T-helper 2 cell (primary cell): ENCODE measurements around the gene EEF2K.
A peak's percentile ranks its signal among the peaks of the same experiment; 100 is the strongest.
"Not testable (repeated sequence)": the region's sequence is repeated elsewhere in the genome, so short reads cannot be mapped to it uniquely, and the experiment has no call there.

ENCODE experiments used
- DNase-seq, 5 experiments: peaks; one replicate each; pipeline versions ENCODE4 v3.0.0 to v3.0.0-alpha.2; 2012 to 2022

The EEF2K gene

GRCh38 chr16:22190081-22190775 lies 15.8 kb upstream of the EEF2K start:
- DNase-seq: peak; percentile 82 to 98 (median 94)

- DNase-seq: peak; percentile 97 to 100 (median 99)
Measured at GRCh38 chr16:22190776-22191531, 15.1 kb upstream of the EEF2K start.

GRCh38 chr16:22191532-22192260 lies 14.4 kb upstream of the EEF2K start:
- DNase-seq: peak in 2 of 5 experiments; percentile 25 to 79

DNA sequence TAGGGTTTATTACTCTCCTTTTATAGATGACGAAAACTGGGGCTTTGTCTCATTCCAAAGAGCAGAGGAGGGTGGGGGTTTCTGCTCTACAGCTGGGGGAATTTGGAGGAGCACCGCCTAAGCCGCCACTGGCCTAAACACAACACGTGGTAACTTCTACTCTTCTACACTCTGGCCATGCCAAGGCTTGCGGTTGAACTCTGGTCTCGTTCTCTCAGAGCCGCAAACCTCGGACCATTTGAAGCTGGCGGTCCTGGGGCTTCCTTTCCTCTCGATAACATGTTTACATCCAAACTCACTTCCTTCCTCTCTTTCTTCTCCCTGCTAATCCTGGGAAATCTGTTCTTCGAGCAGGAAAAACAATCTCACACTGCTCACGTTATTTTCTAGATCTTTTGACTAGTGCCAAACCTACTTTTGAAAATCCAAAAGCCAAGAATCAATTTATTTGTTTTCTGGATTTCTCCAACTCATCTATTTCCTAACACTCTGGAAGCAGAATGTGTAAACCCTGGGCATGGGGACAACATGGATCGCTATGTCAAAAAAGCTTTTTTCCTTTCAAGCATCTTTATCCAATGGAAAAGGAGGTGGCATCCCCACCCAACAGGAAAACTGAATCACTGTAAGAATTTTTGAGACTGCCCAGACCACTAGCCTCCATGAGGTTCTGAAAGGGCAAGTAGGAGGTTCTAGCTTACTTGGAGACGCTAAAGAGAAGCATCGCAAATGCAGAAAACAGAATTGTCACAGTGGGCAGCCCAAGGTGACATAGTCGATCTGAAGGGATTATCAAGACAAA lies 13.6 kb upstream of the EEF2K start:
- DNase-seq: peak; percentile 45 to 93 (median 80)

DNA sequence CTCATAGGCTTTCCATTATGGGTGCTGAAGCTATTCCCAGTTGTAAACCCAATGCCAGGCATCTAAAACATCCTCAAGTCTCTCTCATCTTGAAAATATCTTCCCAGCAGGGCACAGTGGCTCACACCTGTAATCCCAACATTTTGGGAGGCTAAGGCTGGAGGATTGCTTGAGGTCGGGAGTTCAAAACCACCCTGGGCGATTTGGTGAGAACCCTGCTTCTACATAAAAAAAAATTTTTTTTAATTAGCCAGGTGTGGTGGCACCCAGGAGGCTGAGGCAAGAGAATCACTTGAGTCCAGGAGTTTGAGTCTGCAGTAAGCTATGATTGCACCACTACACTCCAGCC lies 13.0 kb upstream of the EEF2K start:
- DNase-seq: no peak

DNA sequence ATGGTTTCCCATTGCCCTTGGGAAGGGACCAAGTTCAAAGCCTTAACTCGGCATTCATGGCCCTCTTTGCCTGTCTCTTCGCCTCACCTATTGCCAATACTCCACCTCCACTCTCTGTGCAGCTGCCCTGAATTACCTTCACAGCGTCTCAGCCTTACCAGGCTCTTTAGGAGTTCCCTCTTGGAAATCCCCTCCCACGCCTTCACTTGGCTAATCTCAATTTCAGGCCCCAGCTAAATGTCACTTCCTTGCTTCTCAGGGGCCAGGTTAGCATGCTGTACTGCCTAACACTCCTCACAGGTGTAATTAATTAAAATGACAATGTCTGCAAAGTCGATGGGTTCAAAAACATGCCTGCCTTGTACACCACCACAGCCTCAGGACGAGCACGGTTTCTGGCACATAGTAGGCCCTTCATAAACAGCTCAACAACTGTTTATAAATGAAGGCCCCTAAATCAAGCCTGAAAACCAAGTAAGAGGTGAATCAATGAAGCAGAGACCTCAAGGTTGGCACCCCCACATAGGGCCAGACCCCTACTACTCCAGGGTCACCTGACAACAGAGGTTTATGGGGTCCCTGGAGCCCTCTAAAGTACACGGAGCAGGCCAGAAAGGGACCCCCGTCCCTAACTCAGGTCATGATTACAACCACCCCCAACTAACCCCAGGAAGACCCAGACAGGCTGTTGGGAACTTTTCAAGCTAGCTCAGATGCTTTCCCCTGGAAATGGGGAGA lies 11.2 kb upstream of the EEF2K start:
- DNase-seq: peak in 1 of 5 experiments; percentile 24

DNA sequence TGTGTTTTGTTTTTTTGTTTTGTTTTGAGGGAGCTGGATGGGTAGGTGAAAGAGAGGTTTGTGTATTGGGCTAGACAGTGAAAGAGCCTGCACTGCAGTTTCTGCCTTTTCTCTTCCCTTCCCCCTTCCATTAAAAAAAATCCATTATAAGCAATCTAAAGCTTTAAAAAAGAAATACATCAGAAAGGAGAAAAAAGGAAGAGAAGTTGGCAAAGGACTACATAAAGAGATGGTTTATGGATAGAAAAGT lies 10.7 kb upstream of the EEF2K start:
- no peak for DNase-seq

DNA sequence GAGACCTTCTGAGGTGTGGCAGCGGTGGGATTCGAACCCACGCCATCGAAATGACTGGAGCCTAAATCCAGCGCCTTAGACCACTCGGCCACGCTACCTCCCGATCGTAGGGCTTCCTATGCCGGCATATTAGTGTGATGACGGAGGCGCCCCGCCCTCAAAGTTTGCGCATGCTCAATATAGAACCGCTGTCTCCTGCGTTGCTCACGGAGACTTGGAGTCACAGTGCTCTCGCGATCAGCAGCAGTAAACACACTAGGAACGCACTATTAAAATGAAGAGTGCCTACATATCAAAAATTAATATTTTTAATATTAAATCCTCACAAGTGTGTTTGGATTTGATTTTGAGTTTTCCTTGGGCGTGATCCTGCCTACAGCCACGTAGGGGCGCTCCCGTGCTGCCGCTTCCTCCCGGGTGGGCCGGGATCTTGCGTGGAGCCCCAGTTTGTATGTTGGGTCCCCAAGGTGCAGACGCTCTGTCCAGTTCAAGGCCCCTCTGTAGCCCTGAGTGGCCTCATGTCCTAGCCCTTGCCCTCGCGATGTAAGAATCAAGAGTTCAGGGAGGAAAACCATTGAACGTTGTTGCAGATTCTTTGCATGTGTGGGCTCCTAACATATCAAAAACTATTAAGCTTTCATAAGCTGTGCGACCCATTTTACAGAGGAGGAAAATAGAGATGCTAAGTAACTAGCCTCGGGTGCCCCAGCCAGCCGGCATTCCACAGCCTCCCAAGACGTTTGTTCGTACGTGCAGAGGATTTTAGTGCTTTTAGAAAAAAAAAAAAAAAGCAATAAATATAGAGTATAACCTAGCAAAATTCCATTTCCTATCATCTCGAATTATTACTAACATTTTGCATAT lies 10.2 kb upstream of the EEF2K start:
- peak; percentile 69 to 89 (median 86) for DNase-seq

DNA sequence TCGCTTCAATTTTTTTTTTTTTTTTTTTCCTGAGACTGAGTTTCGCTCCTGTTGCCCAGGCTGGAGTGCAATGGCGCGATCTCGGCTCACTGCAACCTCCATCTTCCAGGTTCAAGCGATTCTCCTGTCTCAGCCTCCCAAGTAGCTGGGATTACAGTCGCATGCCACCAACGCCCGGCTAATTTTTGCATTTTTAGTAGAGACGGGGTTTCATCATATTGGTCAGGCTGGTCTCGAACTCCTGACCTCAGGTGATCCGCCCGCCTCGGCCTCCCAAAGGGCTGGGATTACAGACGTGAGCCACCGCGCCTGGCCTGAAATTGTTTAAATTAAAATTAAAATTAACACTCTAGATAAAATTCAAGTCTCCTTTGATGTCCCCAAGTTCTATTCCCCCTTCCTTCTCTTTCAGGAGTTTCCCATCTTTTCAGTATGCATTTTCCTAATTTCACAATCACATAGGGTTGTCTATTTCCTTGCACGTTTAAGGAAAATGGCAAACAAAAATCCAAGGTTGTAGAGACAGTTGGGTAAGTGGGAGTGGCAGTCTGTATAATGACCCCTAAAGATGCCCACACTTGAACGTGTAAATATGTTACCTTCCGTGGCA lies 9.4 kb upstream of the EEF2K start:
- DNase-seq: not testable (repeated sequence)

DNA sequence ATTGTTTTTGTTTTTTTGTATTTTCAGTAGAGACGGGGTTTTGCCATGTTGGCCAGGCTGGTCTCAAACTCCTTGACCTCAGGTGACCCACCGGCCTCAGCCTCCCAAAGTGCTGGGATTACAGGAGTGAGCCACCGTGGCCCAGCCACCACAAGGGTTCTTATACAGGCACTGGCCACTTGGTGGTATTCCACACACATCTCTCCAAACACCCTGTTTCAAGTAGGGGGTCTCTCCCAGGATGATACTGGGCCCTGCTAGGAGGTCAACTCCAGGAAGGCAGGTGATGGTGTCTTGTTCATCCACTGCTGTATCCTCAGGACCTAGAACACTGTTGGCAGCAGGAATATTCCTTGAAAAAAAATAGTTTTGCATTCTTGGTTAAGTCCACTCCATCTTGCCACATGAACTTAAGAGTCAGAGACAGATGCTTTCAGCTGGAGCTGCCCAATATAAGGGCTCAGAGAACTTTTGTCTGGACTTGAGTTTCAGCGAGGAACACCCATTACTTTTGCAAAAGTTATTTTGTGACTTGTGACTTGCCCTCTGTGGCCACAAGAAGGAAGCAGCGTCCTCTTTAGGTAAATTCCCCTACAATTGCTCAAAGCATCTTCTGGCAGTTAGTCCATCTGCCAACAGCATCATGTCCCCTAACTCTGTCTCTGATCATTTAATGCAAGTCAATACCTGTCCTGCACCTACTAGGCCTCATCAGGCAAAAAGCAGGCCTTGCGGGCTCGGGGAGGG lies 7.4 kb upstream of the EEF2K start:
- DNase-seq: peak in 1 of 5 experiments; percentile 56

GRCh38 chr16:22202261-22202637 lies 3.8 kb upstream of the EEF2K start:
- DNase-seq: no peak

GRCh38 chr16:22203091-22203490 lies 3.0 kb upstream of the EEF2K start:
- no peak for DNase-seq

- DNase-seq: no peak
Measured at GRCh38 chr16:22204091-22204655, 1.9 kb upstream of the EEF2K start.

- no peak for DNase-seq
Measured at GRCh38 chr16:22205577-22206012, 483 bp upstream of the EEF2K start.

GRCh38 chr16:22206842-22207714 lies 1.0 kb downstream of the EEF2K start:
- peak; percentile 24 to 54 (median 46) for DNase-seq

DNA sequence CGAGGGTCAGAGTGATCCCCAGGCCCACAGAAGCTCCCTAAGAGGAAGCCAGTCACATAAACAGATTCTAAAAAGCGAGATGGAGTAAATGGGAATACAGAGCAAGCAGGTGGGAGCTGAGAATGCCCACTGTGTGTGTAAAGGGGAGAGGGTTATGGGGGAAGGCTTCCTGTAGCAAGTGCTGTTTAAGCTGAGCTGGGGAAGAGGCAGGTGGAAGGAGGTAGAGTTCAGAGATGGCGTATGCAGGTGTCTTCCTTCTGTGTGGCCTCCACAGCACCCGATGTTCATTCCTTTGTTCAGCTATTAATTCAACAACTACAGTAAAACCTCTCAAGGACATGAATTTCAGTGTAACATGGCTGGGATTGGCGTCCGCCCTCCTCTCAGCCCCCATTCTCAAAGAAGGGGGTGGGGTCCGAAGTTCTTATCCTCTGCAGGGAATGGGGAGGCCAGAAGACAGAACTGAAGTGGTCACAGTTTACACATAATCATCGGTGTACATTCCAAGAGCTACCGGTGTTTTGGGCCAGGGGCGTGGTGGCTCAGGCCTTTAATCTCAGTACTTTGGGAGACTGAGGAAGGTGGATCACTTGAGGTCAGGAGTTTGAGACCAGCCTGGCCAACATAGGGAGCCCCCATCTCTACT lies 1.8 kb downstream of the EEF2K start:
- no peak for DNase-seq

- no peak for DNase-seq
Measured at GRCh38 chr16:22210285-22210684, 4.2 kb downstream of the EEF2K start.

DNA sequence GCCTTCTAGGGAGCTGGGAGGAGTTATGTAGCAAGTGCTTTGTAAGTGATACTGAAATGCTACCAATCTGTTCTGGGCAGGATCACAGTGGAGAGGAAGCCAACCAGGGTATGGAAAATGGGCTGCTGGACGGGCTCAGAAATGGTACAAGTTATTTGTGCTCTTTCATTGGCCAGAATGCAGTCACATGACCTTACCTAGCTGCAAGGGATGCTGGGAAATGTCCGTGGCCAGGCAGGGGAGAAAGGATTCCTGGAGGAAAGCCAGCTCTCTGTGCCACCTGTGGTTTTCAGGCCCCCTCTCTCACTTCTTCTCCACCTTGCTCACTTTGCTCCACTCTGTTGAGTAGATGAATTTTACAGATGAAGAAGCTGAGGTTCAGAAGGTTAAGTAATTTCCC lies 4.8 kb downstream of the EEF2K start:
- no peak for DNase-seq
